Stimulated activated CD4-positive, alpha-beta T cell treated with anti-CD3 and anti-CD28 coated beads, Interleukin-1b, Interleukin-23, amount 100 ng/mL, for 48 hours (primary cell): ENCODE measurements around the gene LCN9.
"Not testable (repeated sequence)": the region's sequence is repeated elsewhere in the genome, so short reads cannot be mapped to it uniquely, and the experiment has no call there.

Source experiments
- DNase-seq: peaks from one replicate; pipeline ENCODE4 v3.0.0-alpha.2; 2020

Gene LCN9

DNA sequence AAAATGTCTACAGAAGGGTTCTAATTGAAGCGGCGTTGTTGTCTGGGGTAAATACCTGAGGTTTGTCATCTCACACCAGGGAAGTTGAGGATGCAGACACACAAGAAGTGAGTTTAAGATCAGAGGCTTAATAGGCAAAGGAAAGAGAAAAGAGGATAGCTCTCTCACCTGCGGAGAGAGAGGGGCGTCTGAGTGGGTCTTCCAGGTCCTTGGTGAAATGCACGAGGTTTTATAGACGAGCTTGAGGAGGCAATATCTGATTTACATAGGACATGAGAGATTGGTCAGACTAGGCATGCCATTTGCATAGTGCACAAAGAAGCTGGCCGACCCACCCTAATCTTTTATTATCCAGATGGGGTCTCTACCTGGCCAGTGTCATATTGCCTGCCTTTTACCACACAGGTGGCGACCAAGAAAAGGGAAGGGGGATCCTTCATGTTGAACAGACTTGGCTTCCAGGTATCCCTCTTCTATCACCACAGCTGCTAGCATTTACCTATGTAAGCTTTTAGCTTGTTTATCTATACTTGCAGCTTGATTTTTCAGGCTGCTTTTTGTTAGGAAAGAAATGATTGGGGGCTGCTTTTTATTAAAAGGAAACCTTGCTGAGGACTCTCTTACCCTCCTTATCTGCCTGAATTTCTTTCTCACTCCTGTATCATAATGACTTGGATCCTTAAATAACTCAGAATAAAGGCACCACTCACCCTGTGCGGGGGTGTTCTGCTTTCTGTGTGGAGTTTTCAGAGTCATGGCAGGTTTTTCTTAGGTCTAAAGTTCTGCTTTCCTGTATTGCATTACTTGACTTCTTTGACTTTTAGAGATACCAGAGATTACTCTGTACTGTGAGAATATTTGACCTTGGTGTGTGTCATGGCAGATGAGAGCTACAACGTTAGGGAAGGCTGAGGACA lies 14.4 kb upstream of the LCN9 start:
- DNase-seq: no peak

DNA sequence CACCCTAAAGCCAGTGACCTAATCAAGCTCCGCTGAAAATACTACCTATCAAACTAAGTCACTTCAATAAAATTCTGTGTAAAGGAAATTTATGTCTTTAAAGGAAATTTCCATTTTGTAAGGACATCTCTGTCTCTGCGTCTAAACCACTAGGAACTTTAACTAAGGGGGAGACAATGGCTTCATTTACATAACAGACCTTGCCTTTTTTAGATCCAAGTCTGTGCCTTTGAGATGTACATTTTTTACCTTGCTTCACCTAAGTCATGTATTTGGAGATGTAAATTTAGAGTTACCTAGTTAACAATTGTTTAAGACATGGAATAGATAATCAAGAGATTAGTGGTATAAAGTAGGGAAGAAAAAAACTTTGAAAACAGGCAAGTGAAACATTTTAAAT lies 13.6 kb upstream of the LCN9 start:
- DNase-seq: no peak

DNA sequence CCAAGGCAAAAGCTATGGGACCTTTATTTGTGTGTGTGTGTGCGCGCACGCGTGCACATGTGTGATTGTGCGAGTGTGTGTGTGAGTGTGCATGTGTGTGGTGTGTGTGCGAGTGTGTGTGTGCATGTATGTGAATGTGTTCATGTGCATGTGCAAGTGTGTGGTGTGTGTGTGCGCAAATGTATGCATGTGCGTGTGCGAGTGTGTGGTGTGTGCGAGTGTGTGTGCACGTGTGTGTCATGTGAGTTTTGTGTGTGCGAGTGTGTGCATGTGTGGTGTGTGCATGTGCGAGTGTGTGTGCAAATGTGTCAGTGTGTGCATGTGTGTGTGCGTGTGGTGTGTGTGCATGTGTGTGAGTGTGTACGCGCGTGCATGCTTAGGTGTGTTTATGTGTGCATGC lies 12.7 kb upstream of the LCN9 start:
- DNase-seq: no peak

DNA sequence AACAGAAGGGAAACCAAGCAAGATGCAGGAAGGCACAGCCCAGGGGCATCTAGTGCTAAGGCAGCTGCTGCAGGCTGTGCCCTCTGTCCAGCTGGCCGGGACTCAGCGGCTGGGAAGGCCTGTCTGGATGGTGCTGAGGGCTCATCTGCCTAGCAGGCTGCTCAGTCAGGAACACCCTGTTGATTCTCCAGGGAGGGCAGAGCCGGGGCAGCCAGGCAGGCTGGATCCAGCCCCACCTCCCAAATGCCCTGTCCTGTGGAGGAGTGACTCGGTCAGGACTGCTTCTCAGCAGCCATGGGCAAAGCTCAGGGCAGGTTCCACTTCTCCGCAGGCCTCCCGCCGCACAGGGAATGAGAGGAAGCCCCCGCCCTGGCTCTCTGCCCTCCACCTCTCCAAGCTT lies 7.8 kb upstream of the LCN9 start:
- DNase-seq: no peak

DNA sequence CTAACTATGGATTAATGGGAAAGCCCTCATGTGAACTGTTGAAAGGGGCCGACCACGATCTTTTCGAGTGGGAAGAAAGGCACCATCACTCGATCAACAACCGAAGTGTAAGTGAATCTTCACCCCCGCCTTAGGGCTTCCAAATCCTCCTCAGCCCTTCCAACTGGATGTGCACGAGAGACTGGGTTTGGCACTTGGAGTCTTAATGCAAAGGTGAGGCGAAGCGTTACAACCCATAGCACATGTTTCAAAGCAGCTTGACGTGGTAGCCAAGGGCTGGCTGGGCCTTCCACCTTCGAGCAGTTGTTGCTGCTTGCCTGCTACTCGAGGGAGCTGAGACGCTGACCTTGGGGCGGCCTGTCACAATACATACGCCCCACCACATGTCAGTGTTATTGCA lies 5.7 kb upstream of the LCN9 start:
- DNase-seq: no peak

DNA sequence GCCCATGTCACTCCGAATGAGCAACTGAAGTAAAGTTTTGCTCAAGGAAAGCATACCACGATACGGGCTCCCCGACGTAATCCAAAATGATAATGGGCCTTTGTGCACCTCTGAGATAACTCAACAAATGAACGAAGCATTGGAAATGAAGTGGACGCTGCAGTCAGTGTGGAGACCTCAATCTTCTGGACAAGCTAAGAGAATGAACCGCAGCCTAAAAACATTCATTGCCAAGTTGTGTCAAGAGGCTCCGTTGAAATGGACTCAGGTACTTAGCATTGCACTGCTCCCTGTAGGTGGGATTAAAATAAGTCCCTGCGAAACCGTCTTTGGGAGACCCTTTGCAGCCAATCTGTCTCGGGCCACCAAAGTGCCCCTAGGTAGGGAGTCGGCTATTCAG lies 3.9 kb upstream of the LCN9 start:
- no peak for DNase-seq

DNA sequence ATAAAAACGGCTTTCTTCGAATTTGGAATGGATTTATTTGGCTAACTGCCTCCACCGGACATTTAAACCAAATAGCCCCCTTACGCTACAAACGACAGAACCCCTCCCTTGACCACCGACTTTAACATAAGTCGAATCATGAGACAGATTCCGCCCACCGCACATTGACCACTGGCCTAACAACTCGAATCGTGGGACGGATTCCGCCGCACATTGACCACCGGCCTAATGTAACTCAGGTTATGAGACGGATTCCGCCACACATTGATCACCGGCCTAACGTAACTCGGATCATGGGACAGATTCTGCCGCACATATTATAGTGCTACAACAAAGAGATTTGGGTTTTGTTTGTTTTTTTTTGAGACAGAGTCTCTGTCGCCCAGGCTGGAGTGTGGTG lies 2.7 kb upstream of the LCN9 start:
- DNase-seq: no peak

DNA sequence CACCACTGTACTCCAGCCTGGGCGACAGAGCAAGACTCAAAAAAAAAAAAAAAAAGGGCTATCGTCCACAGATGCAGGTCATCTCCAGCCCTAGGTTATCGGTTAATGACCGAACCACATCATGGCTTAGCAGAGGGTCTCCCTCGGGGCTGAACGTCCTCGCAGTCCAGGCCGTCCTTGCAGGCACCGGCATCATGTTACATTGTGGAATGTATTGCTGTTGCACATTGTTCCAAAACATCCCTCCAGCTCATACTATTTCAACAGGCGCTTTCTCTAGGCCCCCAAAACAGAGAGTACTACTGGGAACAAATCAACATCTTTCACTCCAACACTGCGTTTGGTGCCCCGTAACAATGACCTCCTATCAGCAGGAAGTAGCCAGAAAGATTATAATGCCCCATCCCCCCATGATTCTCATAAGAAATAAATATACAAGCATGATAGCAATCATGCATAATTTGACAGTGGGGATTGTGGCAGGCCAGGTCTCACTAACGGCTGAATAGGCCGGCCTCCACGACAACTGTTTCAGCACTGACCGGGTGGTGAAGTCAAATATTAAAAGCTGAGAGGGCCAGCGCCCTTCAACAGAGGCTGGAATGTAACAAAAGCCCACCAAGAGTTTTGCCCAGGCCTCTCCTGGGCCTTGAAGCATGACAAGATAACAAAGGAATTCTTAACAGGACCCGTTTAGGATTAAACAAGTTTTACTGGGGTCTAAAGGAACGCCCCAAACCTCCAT lies 1.1 kb upstream of the LCN9 start:
- DNase-seq: no peak

DNA sequence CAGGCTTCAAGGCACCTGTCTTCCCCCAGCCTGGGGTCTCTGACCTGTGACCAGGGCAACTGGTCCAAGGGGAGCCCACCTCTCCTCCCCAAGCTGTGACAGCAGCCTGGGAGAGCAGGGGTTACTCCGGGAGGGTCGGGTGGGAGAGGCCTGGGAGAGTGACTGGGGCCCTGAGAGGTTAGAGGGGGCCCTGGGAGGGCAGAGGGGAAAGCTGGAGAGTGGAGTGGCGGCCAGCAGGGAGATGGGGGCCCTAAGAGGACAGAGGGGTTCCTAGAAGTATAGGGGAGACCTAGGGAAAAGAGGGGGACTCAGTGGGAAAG lies 302 bp downstream of the LCN9 start:
- no peak for DNase-seq

DNA sequence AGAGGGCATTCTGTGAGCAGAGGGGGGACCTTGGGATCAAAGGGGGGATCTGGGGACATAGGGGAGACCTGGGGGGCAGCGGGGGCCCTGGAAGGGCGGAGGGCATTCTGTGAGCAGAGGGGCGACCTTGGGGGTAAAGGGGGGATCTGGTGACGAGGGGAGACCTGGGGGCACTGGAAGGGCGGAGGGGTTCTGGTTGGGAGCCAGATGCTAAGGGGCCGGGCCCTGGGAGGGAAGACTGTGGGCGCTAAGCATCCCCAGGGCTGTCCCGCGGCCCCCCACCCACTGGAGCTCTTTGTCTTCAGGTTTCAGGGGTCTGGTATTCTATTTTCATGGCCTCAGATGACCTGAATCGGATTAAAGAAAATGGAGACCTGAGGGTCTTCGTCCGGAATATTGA lies 748 bp downstream of the LCN9 start:
- DNase-seq: no peak

DNA sequence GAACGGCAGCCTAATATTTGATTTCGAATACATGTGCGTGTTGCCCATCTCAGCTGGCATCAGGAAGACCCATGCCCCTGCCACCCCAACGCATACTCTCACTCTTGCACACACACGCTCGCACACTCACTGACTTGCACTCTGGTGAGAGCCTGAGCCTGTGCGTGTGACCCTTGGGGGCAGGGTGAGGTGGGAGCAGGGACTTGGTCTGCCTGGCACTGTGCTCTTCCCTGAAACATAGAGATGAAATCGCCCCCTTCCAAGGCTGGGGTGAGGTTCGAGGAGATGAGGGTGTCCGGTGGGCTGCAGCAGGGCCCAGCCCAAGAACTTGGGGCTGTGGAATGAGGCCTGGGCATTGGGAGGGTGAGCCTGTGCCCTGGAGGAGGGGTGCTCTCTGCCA lies 1.2 kb downstream of the LCN9 start:
- DNase-seq: no peak

DNA sequence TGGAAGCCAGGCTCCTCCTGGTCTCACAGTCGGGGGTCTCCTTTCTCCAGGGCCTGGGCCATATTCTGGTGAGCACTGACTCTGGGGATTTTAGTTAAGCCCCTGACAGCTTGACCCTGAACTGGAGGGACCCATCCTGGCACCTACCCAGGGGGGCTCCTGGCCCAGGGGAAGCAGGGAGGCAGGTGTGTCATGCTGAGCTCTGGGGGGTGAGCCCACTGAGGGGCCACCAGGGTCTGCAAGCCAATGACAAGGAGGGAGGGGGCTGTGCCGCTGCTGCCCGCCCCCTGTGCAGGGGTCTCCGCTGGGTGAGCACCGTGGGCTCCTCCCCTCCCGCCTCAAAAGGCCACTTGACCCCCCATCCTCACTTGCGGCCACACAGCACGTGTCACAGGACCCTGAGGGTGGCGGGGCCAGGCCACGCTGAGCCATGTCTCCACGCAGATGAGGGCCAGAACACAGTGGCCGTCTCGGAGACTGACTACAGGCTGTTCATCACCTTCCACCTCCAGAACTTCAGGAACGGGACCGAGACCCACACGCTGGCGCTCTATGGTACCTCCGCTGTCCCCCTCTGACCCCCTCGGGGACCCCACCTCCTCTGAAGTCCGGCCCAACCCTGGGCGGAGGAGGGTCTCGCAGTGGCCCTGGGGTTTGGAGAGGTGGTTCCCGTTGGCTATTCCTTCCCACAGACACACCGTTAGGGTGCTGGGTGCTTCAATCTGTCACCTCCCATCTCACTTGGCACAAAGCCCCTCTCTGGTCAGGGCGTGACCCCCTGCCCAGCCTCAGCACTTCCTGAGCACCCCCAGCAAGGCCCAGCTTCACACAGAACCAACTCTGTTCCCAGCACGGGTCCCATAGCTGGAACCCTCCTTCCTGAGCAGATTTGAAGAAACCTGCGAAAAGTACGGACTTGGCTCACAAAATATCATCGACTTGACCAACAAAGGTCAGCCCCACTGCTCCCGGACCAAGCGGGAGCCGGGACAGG lies 2.0 kb downstream of the LCN9 start:
- no peak for DNase-seq

DNA sequence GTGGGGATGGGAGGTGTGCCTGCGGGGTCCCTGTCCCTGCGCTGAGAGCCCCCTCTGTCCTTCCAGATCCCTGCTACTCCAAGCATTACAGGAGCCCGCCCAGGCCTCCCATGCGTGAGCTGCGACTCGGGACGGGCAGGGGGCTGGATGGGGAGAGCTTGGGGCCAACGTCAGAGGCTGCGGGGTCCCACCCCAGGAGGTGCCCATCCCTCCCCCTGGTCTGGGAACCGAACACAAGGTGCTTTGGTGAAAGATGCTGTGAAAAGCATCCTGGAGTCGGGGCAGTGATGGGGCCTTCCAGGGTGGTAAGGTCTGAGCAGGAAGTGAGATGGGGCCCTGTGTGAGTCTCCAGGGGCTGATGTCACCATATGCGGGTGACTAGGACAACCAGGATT lies 2.7 kb downstream of the LCN9 start:
- no peak for DNase-seq

DNA sequence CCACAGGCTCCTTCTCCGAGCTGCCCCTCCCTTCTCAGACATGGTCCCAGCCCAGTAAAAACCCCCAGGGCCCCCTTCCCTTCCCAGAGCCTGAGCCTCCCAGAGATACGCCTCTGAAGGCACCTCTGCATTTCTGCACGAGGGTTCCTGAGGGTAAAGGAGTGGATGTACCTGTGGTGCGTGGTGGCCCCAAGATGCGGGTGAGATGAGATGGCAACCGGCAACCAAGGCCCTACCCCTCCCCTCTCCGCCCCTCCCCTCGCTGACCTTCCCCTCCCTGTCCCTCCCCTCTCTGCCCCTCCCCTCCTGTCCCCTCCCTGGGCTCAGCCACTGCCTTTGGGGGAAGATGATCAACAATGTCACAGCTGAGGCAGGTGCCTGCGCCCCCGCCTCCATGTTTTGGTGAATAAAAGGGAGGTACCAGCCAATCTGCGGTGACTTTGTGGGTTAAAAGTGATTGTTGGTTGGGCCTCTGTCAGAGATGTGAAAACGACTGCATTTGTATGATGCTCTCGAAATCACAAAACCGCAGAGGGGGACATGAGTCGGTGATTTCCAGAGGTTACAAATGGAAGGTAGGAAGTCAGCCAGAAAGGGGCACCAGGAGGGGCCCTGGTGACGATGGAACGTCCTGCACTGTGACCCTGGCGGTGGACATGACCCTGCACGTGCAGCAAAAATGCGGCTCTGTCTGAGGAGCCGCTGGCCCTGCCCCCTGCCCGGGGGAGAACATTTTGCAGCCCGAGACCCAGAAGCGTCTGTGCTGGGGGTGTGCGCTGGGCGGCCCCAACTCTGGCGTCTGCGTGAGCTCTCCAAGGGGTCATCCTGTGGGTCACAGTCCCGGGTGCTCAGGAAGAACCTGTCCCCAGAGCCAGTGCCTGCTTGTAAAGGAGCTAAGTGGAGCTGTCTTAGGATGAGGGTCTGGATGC lies 3.7 kb downstream of the LCN9 start:
- no peak for DNase-seq

DNA sequence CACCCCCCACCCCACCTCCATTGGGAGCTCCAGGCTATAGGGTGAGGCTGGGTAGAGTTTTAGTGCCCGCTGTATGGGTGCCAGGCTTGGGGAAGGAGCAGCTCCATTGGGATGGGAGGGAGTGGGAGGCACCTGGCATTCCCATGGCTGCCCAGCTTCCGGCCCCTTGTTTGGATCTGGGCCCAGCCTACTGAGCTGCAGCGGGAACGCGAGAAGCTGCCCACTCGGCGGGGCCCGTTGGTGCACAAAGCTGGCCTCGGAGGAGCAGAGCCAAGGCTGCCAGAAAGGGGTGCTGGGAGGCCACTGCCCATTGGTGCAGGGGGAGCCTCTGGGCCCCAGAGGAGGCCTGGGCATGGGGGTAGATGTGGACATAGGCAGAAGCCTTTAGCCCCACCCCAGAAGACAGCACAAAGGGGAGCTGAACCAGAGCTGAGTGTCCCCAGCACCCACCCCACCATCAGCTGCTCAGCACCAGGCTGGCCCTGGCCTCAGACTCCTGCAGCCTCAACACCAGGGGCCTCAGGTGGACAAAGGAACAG lies 4.4 kb downstream of the LCN9 start:
- DNase-seq: no peak

DNA sequence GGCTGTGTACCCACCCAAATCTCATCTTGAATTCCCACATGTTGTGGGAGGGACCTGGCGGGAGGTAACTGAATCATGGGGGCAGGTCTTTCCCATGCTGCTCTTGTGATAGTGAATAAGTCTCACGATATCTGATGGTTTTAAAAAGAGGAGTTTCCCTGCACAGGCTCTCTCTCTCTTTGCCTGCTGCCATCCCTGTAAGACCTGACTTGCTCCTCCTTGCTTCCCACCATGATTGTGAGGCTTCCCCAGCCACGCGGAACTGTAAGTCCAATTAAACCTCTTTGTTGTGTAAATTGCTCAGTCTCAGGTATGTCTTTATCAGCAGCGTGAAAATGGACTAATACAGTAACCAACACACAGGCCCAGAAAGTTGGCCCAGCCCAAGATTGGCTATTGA lies 5.9 kb downstream of the LCN9 start:
- not testable (repeated sequence) for DNase-seq

DNA sequence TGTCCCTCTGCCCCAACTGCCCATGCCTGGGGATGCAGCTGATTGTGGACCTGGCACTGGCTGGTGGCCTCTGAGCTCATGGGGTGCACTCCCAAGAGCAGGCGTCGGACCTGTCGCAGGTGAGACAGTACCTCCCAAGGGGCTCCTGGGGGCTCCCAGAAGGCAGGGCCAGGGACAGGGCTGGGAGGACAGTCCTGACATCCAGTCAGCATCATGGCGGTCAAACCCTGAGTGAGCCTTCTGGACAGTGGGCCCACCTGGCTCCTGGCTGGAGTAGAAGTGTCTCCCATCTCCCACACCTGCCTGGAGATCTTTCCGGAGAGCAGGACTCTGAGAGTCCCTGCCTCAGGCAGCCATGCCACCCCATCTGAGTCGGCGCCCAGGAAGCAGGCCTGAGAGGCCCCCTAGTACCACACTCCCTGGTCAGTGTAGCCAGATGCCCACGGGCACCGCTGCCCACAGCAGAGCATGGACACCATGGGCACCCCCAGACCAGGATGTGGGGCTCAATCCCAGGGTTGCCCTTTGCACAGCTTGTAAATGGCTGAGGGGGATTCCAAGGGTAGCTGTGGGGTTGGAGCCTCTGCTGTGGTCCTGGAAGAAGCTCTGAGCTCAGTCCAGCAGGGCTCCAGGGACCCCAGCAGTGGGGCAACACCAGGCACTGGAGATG lies 6.6 kb downstream of the LCN9 start:
- no peak for DNase-seq

DNA sequence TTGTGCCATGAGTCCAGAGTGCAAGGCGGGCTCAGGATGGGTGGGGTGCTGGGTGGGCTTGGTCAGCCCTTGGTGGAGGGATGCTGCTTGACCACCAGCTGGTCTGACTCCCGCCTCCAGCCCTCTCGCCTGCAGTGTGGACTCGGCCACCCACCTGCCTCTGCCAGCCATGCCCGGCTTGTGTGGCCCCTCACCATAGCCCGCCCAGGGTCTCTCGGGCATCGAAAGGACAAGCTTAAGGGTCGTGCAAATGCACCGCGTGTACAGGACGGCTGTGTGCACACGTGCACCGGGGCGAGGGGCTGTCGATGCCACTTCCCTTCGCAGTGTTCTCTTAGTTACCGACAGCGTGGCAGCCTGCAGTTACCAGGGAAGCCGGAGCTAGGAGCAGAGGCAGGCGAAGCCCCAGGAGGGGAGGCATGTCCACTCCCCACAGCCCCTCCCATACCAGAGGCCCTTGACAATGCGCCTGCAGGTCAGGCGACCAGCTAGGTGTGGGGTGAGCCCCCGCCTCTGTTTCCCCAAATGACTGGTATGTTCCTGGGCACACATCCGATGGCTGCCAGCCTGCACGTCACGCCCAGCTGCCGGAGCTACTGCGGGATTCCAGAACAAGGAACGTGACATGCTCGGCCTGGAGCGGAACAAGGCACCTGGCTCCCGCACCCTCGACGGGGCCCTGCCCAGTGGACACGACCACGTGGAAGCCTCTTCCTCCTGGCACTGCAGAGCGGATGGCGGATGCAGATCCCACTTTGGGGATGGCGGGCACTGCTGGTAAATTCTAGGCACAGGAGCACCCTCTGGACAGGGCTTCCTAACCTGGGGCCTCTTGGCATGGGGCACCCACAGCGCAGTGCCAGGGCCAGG lies 7.8 kb downstream of the LCN9 start:
- DNase-seq: no peak

DNA sequence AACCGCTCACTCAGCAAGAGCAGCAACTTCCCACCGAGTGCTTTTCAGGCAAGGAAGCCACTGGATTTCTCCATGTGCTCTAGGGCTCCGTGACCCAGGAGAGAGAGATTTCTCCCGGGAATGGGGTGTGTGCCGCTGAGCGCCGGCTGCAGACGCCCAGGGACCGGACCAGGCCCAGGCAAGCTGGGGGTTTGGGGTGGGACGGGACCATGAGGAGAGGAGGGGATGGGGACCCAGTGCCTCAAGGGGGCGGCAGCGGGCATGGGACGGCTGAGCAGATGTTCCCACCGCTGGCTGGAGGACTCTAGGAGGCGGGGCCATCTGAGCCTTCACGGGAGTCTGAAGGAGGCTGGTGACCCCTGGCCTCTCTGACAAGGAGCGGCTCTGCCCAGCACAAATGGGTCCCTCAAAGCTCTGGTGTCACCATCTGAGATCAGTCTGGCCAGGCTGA lies 8.5 kb downstream of the LCN9 start:
- DNase-seq: no peak

DNA sequence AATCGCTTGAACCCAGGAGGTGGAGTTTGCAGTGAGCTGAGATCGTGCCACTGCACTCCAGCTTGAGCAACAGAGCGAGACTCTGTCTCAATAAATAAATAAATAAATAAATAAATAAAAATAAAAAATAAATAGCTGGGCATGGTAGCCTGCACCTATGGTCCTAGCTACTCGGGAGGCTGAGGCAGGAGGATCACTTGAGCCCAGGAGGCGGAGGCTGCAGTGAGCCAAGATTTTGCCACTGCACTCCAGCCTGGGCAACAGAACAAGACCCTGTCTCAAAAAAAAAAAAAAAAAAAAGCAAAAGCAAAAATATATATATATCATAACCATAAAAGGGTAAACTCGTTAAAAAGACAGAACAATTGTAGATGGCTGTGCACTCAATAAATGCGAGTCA lies 9.7 kb downstream of the LCN9 start:
- DNase-seq: not testable (repeated sequence)
